ENCODE data around the gene LRWD1.

GRCh38 chr7:102471791-102472125, 7.0 kb downstream of the LRWD1 start:
- TF ChIP-seq CTCF (IDR thresholded peaks at IDR 0.05) (no peak), EP300 (IDR thresholded peaks at IDR 0.05) (no peak), POLR2A (IDR thresholded peaks at IDR 0.05) (no peak), POLR2AphosphoS5 (IDR thresholded peaks at IDR 0.05) (no peak)

Data from sigmoid colon (tissue), 4 donors.